ENCODE measurements around the gene TTC9C. TPM values are rescaled to one million over a fixed set of nuclear protein-coding genes. Genes with fewer than 3 reads are reported as not detected.
A peak's percentile ranks its signal among the peaks of the same experiment; 100 is the strongest.
"Not testable (repeated sequence)": the region's sequence is repeated elsewhere in the genome, so short reads cannot be mapped to it uniquely, and the experiment has no call there.

TTC9C gene
- polyA plus RNA-seq, 2 of the 4 experiments (the other 2 are of a cell fraction), result 33.5 to 42.6 TPM

DNA sequence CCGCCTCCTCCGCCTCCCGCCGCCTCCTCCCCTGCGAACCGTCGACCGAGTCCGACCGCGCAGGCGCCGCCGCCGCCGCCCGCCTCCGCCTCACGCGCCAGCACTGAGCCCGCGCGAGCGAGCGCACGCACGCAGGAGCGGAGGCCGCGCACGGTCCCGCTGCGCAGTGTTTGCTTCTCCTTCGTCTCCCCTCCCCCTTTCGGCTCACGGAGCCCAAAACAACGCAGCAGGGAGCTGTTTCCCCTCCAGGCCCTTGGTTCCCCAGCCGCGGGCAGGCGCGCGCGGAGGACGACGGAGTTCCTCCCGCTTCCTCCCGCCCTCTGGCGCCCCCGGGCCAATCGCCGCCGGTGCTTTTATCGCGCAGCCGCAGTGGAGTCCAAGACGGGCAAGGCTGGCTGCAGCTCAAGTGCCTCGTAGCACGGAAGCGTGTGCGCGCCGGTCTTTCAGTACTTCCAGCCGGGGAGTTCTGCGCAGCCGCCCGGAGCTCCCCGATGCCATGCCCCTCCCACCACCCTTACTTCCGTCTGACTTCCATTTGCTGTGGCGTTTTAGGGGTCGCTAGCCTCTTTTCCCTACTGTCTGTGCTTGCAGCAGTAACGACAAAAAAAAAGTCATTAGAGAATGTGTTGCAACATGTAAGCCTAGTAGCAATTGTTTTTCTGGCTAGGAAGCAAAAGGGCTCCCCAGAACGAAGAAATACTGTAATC is 968 bp upstream of the TTC9C start, which contains the start of gene HNRNPUL2 (continued):
- TF ChIP-seq, protein P1, sequence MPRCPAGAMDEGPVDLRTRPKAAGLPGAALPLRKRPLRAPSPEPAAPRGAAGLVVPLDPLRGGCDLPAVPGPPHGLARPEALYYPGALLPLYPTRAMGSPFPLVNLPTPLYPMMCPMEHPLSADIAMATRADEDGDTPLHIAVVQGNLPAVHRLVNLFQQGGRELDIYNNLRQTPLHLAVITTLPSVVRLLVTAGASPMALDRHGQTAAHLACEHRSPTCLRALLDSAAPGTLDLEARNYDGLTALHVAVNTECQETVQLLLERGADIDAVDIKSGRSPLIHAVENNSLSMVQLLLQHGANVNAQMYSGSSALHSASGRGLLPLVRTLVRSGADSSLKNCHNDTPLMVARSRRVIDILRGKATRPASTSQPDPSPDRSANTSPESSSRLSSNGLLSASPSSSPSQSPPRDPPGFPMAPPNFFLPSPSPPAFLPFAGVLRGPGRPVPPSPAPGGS (IDR thresholded peaks at IDR 0.05), result peak; percentile 71; the same call in 2 of the 3 replicates
- TF ChIP-seq ZNF302 (CRISPR knock-in tag; IDR thresholded peaks at IDR 0.05), result no peak
- TF ChIP-seq FOSB (CRISPR knock-in tag; IDR thresholded peaks at IDR 0.05), result no peak
- no peak for TF ChIP-seq RAD21 (conservative IDR thresholded peaks at IDR 0.05 in 1 of 2, IDR thresholded peaks at IDR 0.05 in 1 of 2)
- peak; percentile 80 for TF ChIP-seq HOXB5 (CRISPR knock-in tag; IDR thresholded peaks at IDR 0.05)
- TF ChIP-seq KDM1A (IDR thresholded peaks at IDR 0.05; ENCODE audit: low read depth), result no peak
- peak; percentile 66 for TF ChIP-seq PBX3 (IDR thresholded peaks at IDR 0.05)
- no peak for TF ChIP-seq ESRRA (IDR thresholded peaks at IDR 0.05; ENCODE audit: borderline replicate concordance, low read length)

DNA sequence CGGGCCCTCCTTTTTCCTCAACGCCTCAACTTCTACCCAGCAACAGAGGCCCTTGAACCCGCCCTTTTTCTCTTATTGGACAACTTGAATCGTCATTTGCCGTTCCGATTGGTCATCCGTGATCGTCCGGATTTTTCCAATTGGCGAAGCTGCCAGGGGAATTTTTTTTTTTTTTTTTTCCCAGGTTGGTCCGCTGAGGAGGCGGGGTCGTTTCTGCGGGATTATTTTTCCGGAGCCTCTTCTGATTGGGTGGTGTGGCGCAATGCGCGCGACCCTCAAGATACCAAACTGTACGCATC is 465 bp upstream of the TTC9C start:
- Histone ChIP-seq H3K4me2 (peak overlapping the region; percentile 92), H3K9me3 (no peaks in the 10 kb centered on the region), H3K27ac (peak overlapping the region; percentile 97), H3K4me3 (peak overlapping the region; percentile 78), H3K4me1 (peaks cover 25% of the 10 kb centered on the region)
- ChIA-PET CTCF (interaction anchor here (0.6 to 3.1 kb wide), 11 partner anchors 10 to 137 kb away, joined by 3 to 15 read pairs (median 3); partner anchors contain the start of genes BSCL2, GNG3 and ZBTB3), POLR2A (interaction anchor here (0.6 to 3.8 kb wide), 32 partner anchors 9 to 884 kb away, joined by 3 to 96 read pairs (median 6); partner anchors contain the start of genes B3GAT3, BSCL2, C11orf98 and CSKMT)
- WGBS (ENCODE audit: missing lambda C conversion rate), result under 1% methylated on average over 19 of the region's 20 CpGs
- TF ChIP-seq CEBPB (IDR thresholded peaks at IDR 0.05), result peak in 1 of 2 experiments; percentile 74; a peak in 2 of 4 replicates
- no peak for TF ChIP-seq ZFP36 (IDR thresholded peaks at IDR 0.05; ENCODE audit: borderline replicate concordance, partially characterized antibody)
- no peak for TF ChIP-seq RCOR1 (IDR thresholded peaks at IDR 0.05; ENCODE audit: low read depth, low read length)
- no peak for TF ChIP-seq BHLHE40 (IDR thresholded peaks at IDR 0.05; ENCODE audit: low read depth, low read length)
- TF ChIP-seq, protein P2, sequence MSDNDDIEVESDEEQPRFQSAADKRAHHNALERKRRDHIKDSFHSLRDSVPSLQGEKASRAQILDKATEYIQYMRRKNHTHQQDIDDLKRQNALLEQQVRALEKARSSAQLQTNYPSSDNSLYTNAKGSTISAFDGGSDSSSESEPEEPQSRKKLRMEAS (IDR thresholded peaks at IDR 0.05), result no peak
- TF ChIP-seq RNF2 (IDR thresholded peaks at IDR 0.05; ENCODE audit: borderline replicate concordance, low read depth), result no peak
- no peak for TF ChIP-seq MAZ (IDR thresholded peaks at IDR 0.05; ENCODE audit: borderline replicate concordance, low read depth, low read length)
- TF ChIP-seq EHMT2 (IDR thresholded peaks at IDR 0.05; ENCODE audit: low read depth), result no peak
- TF ChIP-seq RFX5 (IDR thresholded peaks at IDR 0.05), result peak; percentile 99
- no peak for TF ChIP-seq ESRRA (IDR thresholded peaks at IDR 0.05; ENCODE audit: borderline replicate concordance, low read length)
- TF ChIP-seq TFCP2L1 (CRISPR knock-in tag; IDR thresholded peaks at IDR 0.05), result no peak
- TF ChIP-seq, protein P3, sequence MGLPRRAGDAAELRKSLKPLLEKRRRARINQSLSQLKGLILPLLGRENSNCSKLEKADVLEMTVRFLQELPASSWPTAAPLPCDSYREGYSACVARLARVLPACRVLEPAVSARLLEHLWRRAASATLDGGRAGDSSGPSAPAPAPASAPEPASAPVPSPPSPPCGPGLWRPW (IDR thresholded peaks at IDR 0.05), result no peak
- TF ChIP-seq USF2 (IDR thresholded peaks at IDR 0.05), result no peak
- no peak for TF ChIP-seq RAD21 (conservative IDR thresholded peaks at IDR 0.05 in 1 of 2, IDR thresholded peaks at IDR 0.05 in 1 of 2)
- TF ChIP-seq ZSCAN20 (CRISPR knock-in tag; IDR thresholded peaks at IDR 0.05), result no peak
- ATAC-seq (peak; percentile 79 to 84), FAIRE-seq (no peak), DNase-seq (ENCODE audit: low read depth in 1 of 2, low spot score in 1 of 2) (peak; percentile 94 to 98)

- H3K9me3 ChIP-seq; DNase-seq (ENCODE audit: low read depth in 1 of 2, low spot score in 1 of 2); ATAC-seq; FAIRE-seq: not testable (repeated sequence)
- H3K4me1 ChIP-seq, result peaks cover 15% of the 10 kb centered on the region; the same call in 2 of the 3 replicates
- peak overlapping the region; percentile 97; a peak in 3 of 6 replicates for H3K27ac ChIP-seq
- ChIA-PET POLR2A (interaction anchor here (0.6 to 2.0 kb wide), 4 partner anchors 24 to 132 kb away, joined by 3 to 10 read pairs (median 6); partner anchors contain the start of genes C11orf98, CSKMT and ZBTB3), CTCF (interaction anchor here (0.6 to 2.9 kb wide), 5 partner anchors 49 to 169 kb away, joined by 3 to 16 read pairs (median 4); partner anchors contain the start of gene EML3)
- 90% methylated on average over 14 of the region's 14 CpGs for WGBS (ENCODE audit: missing lambda C conversion rate)
- peak overlapping the region; percentile 78 for H3K4me3 ChIP-seq
- H3K4me2 ChIP-seq, result peak overlapping the region; percentile 92
Observed at GRCh38 chr11:62730076-62730475, 1.8 kb downstream of the TTC9C start.

Data from A549 (cell line).